Measurements from ENCODE around the gene TBC1D21.

Gene TBC1D21

DNA sequence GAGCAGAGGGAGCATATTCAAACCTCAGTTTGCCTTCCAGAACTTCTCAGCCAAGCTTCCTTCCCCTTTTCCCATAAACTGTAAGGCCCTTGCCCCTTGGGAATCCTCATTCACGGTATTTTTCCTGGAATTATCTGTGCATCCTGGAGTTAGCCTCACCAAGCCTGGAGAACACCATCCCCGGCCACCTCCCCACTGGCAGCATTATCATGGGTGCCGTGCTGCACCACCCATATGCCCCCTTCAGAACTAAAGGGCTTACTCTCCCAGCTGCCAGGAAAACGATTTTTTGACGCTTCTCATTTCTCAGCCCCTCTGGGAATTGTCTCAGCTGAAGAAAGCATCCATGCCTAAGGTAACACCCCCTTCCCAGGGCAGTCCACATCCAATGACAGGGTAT is 20.9 kb upstream of the TBC1D21 start:
- Histone ChIP-seq H3K27me3 (peaks cover 21% of the 10 kb centered on the region), H3K4me1 (ENCODE audit: control insufficient read depth in 1 of 2, insufficient read depth in 1 of 2, low read depth in 1 of 2, low read length in 1 of 2) (no peaks in the 10 kb centered on the region), H3K4me3 (ENCODE audit: low read depth in 1 of 2, low read length in 1 of 2) (no peak overlapping the region), H3K9me3 (no peaks in the 10 kb centered on the region), H3K36me3 (no peaks in the 10 kb centered on the region), H3K27ac (no peak overlapping the region)
- TF ChIP-seq CTCF (IDR thresholded peaks at IDR 0.05) = no peak

DNA sequence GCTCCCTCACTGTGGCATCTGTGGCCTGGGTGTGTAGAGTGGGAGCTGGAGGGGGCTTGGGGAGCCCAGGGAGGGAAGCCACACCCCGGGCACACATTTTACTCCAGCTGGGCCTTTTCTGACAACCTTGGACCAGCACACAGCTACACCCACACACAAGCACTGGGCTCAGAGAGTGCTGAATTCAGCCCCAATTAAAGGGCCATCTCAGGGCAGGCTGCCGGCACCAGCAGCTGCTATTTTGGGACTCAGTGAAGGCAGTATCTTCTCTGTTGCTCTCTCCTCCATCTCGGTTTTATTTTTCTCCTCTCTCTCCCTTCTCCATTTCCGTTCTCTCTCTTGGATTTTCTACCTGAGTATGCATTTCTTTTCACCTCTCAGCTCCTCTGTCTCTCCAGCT is 19.1 kb upstream of the TBC1D21 start:
- TF ChIP-seq CTCF (IDR thresholded peaks at IDR 0.05) = no peak
- H3K27ac ChIP-seq = no peak overlapping the region
- H3K36me3 ChIP-seq = no peaks in the 10 kb centered on the region
- H3K27me3 ChIP-seq = peaks cover 15% of the 10 kb centered on the region
- no peak overlapping the region for H3K4me3 ChIP-seq (ENCODE audit: low read depth in 1 of 2, low read length in 1 of 2)
- H3K4me1 ChIP-seq (ENCODE audit: control insufficient read depth in 1 of 2, insufficient read depth in 1 of 2, low read depth in 1 of 2, low read length in 1 of 2) = no peaks in the 10 kb centered on the region
- no peaks in the 10 kb centered on the region for H3K9me3 ChIP-seq

DNA sequence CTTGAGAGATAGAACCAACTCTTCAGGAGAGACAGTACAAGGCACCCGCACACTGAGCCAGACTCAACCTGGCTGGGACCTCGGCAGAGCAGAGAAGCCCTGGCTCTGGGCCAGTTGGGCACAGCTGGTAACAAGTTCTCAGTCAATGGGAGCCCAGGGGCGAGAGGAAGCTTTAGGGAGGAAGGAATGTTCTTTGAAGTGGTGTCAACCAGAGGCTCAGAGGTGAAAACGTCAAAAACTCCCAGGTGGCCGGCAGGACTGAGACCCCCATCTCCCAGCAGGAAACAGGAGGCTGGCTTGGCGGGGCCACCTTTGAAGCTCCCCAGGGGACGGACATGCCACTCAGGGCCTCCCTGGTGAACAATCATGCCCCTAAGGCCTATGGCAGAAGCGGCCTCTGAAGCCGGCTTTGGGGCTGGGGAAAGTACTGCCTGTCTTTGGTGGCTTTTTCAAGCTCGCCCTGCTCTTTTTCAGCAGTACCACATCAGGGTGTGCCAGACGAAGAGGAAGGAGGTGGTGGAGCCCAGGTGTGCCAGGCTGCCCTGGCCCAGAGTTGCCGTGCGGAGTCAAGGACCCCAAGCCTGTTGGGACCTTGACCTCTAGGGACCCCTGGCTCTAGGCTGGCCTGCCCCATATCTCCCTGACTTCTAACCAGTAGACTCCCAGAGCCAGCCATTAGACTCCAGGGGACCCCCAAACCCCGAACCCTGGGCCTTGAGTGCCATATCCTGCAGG is 16.7 kb upstream of the TBC1D21 start:
- TF ChIP-seq CTCF (IDR thresholded peaks at IDR 0.05) = no peak
- peaks cover 32% of the 10 kb centered on the region for H3K27me3 ChIP-seq
- H3K36me3 ChIP-seq = no peaks in the 10 kb centered on the region
- H3K27ac ChIP-seq = no peak overlapping the region
- H3K4me1 ChIP-seq (ENCODE audit: control insufficient read depth in 1 of 2, insufficient read depth in 1 of 2, low read depth in 1 of 2, low read length in 1 of 2) = no peaks in the 10 kb centered on the region
- H3K9me3 ChIP-seq = no peaks in the 10 kb centered on the region
- no peak overlapping the region for H3K4me3 ChIP-seq (ENCODE audit: low read depth in 1 of 2, low read length in 1 of 2)

- Histone ChIP-seq H3K36me3 (no peaks in the 10 kb centered on the region), H3K27me3 (peaks cover 39% of the 10 kb centered on the region), H3K27ac (no peak overlapping the region), H3K4me1 (ENCODE audit: control insufficient read depth in 1 of 2, insufficient read depth in 1 of 2, low read depth in 1 of 2, low read length in 1 of 2) (no peaks in the 10 kb centered on the region), H3K4me3 (ENCODE audit: low read depth in 1 of 2, low read length in 1 of 2) (no peak overlapping the region), H3K9me3 (no peaks in the 10 kb centered on the region)
- TF ChIP-seq CTCF (IDR thresholded peaks at IDR 0.05) = no peak
Observed at GRCh38 chr15:73857193-73857920, 16.0 kb upstream of the TBC1D21 start.

- H3K4me1 ChIP-seq (ENCODE audit: control insufficient read depth in 1 of 2, insufficient read depth in 1 of 2, low read depth in 1 of 2, low read length in 1 of 2) = no peaks in the 10 kb centered on the region
- no peak overlapping the region for H3K27ac ChIP-seq
- peaks cover 46% of the 10 kb centered on the region for H3K27me3 ChIP-seq
- no peaks in the 10 kb centered on the region for H3K36me3 ChIP-seq
- H3K9me3 ChIP-seq = no peaks in the 10 kb centered on the region
- no peak for TF ChIP-seq CTCF (IDR thresholded peaks at IDR 0.05)
- no peak overlapping the region for H3K4me3 ChIP-seq (ENCODE audit: low read depth in 1 of 2, low read length in 1 of 2)
Observed at GRCh38 chr15:73858062-73858461, 15.3 kb upstream of the TBC1D21 start.
